GM21360 (cell line): ENCODE measurements around the gene RADIL.
"Not testable (repeated sequence)": the region's sequence is repeated elsewhere in the genome, so short reads cannot be mapped to it uniquely, and the experiment has no call there.

Source experiments
- ATAC-seq: cut with Tn5 transposase; IDR thresholded peaks from one replicate; pipeline ENCODE4 v1.9.1; 2021; ENCODE audit warnings: mild to moderate bottlenecking, moderate library complexity; ENCODE audit not compliant: unreplicated experiment

RADIL gene

GRCh38 chr7:4883372-4884144, at the start of gene RADIL:
Gene RADIL, minus strand, starts transcription at chr7:4883716. Its CDS starts 5,577 bp downstream, at chr7:4878139.
- peak; percentile 88 for ATAC-seq

GRCh38 chr7:4931943-4932342, 48.4 kb upstream of the RADIL start:
- ATAC-seq = no peak

GRCh38 chr7:4929005-4929404, 45.5 kb upstream of the RADIL start:
- ATAC-seq = no peak

- no peak for ATAC-seq
Measured at GRCh38 chr7:4928445-4928844, 44.9 kb upstream of the RADIL start.

GRCh38 chr7:4919969-4920766, 36.7 kb upstream of the RADIL start:
- no peak for ATAC-seq

- ATAC-seq = no peak
Measured at GRCh38 chr7:4916113-4916512, 32.6 kb upstream of the RADIL start.

- ATAC-seq = no peak
Measured at GRCh38 chr7:4911111-4911828, 27.8 kb upstream of the RADIL start.

- ATAC-seq = no peak
Measured at GRCh38 chr7:4906682-4907081, 23.2 kb upstream of the RADIL start.

GRCh38 chr7:4905171-4905570, 21.7 kb upstream of the RADIL start:
- ATAC-seq = no peak

- ATAC-seq = no peak
Measured at GRCh38 chr7:4904346-4904745, 20.8 kb upstream of the RADIL start.

GRCh38 chr7:4895766-4896165, 12.2 kb upstream of the RADIL start:
- ATAC-seq = no peak

GRCh38 chr7:4894482-4894881, 11.0 kb upstream of the RADIL start:
- ATAC-seq = no peak

GRCh38 chr7:4893929-4894475, 10.5 kb upstream of the RADIL start:
- ATAC-seq = no peak

- ATAC-seq = not testable (repeated sequence)
Measured at GRCh38 chr7:4893188-4893587, 9.7 kb upstream of the RADIL start.

GRCh38 chr7:4891522-4891921, 8.0 kb upstream of the RADIL start:
- ATAC-seq = not testable (repeated sequence)

- no peak for ATAC-seq
Measured at GRCh38 chr7:4889682-4890081, 6.2 kb upstream of the RADIL start.

GRCh38 chr7:4888161-4888560, 4.6 kb upstream of the RADIL start:
- ATAC-seq = no peak

GRCh38 chr7:4886671-4887070, 3.2 kb upstream of the RADIL start:
- no peak for ATAC-seq

- ATAC-seq = no peak
Measured at GRCh38 chr7:4885317-4885807, 1.8 kb upstream of the RADIL start.

GRCh38 chr7:4884164-4884563, 648 bp upstream of the RADIL start:
- no peak for ATAC-seq

GRCh38 chr7:4883033-4883371, 514 bp downstream of the RADIL start:
- no peak for ATAC-seq
